Stimulated activated CD4-positive, alpha-beta T cell treated with anti-CD3 and anti-CD28 coated beads, Interleukin-2, amount 100 ng/mL, for 24 hours (primary cell): ENCODE results near the gene HPSE2.
"Not testable (repeated sequence)": the region's sequence is repeated elsewhere in the genome, so short reads cannot be mapped to it uniquely, and the experiment has no call there.

ENCODE experiments used
- DNase-seq, 2 donors: peaks; one replicate each; pipeline ENCODE4 v3.0.0-alpha.2; 2020

Gene HPSE2

DNA sequence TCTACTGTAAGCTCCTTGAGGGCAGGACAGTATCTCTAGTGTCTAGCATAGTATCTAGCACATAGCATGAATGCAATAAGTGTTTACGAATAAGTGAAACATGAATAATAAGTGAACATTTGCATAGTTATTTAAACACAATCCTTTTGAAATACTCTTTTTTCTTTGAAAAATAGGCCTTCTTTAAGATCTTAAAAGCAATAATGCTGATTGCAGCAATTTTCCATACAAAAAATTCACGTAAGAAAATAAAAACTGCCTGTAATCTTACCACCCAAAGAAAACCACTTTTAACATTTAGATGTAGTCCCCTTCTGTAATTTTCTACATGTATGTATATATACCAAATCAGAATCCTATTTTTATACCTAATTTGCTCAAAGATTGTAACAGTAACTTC lies 626.4 kb downstream of the HPSE2 start:
- no peak for DNase-seq

DNA sequence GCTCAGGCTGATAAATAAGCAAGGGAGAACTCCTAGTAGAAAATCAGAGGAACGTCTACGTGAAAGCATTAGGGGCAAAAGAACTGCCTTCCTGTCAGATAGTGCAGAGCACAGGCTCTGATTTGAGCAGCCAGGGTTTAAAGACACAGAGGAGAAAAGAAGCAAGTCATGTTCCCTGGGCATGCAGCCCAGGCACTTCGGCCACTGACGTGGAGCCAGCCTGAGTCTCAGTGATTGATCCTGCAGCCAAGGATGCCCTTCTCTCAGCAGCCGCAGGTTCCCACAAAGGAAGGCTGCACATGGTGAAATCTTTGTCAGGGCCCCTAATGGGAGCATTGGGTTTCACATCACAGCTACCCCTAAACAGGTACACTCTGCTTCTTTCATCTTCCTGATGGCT lies 627.2 kb downstream of the HPSE2 start:
- no peak for DNase-seq

DNA sequence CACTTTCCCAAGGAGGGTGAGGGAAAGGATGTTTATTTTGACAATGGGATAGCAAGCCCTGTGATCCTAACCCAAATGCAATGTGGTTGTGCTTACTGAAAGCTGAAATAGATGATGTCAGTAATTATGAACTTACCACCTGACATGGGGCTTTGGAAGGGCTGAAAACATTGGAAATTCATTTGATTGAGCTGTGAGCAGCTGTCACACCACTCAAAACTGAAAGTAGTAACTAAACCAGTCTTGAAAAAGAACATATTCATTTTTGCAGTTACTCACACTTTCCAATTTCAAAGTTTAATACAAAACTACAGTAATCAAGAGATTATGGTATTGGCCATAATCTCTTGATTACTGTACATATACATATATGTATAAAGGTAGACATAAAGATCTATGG lies 633.4 kb downstream of the HPSE2 start:
- no peak for DNase-seq

DNA sequence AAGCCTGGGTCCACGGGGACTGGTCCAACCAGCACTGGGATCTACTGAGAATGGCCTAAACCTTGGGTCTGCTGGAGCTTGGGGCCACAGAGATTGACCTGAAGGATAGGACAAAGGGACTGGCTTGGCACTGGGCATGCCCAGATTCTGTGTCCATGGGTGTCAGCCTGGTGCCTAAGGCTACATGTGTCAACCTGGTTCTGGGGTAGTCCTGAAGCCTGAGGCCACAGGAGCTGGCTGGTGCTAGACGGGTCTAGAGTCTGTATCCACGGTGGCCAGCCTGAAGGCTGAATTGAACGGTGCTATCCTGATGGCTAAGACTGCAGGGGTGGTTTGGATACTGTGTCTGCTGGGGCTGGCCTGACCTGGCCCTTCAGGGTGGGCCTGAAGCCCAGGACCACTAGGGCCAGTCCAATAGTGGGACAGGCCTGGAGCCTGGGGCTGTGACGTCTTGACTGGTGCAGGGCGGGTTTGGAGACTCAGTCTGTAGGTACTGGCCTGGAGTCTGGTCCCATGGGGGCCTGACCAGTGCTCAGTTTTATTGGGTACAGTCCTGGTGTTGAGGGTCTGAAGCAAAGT lies 636.5 kb downstream of the HPSE2 start:
- no peak for DNase-seq

DNA sequence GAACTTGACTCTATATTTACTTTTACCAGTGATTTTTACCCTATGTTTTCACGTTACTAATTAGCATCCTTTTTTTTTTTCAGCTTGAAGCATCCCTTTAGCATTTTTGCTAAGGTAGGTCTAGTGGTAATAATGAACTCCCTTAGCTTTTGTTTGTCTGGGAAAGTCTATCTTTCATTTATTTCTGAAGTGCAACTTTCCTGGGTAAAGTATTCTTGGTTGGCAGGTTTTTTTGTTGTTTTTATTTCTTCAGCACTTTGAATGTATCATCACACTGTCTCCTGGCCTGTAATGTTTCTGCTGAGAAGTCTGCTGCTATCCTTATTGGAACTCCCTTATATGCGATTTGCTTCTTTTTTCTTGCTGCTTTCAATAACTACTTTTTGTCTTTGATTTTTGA lies 639.2 kb downstream of the HPSE2 start:
- no peak for DNase-seq

DNA sequence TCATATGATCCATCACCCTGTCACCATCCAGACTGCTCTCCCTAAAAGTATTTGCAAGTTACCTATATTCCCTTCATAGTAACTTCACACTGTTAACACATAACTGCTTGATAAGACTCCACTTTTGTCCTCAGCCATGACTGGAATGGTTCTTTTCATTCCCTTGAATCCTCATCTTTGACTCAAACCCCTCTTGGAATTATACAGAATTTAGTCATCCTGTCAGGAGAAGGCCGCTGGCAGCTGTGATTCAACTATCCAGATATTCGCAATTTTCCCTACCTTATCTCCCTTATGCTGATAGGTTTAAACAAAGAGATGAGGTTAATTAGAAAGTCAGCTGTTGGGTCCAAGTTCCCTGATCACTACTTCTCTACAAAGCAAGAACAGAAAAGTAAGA lies 646.0 kb downstream of the HPSE2 start:
- no peak for DNase-seq

DNA sequence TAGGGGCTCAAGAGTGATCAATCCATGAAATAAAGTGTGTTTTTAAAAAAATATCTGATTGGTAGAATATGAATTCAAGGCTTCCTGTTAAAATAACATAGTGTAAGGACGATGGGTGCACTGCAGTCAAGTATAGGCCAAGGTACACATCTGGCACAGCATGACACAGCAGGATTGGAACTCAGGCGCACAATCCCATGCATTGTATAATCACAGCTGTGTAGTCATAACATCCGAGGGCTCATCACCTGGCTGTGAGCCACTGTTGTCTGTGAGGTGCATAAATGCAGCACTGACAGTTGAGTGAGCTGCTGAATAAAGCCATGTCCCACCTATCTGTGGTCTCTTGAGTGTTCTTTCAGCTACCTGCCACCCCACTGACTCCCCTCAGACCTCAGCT lies 646.6 kb downstream of the HPSE2 start:
- DNase-seq, result no peak

DNA sequence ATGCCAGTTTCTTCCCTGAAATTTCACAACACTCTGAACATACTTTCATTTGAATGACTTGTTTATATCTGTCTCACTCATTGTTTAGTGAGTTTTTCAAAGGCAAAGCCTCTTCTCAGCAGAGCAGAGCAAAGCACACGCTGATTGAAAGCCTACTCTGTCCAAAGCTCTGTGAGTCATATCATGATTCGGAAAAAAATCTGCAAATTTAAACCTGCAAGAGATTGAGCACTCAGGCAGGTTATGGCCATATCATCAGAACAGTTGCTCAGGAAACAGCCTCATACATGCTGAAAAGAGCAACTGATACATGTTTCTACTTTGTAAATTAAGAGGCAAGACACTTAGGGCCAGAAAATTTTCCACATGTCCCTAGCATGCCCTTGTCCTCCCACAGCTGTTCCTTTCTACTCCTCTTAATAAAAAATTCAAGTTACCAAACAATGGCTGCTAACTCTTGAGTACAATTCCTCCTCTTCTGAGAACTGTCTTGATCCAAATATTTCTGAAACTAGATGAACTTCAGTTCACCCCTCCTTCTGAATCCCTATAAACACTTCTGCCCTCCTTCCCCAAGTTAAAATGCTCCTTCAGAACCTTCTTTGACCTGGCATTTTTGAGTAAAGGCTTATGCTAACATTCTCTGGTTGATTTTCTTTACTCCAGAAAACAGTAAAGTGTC lies 648.4 kb downstream of the HPSE2 start:
- no peak for DNase-seq

DNA sequence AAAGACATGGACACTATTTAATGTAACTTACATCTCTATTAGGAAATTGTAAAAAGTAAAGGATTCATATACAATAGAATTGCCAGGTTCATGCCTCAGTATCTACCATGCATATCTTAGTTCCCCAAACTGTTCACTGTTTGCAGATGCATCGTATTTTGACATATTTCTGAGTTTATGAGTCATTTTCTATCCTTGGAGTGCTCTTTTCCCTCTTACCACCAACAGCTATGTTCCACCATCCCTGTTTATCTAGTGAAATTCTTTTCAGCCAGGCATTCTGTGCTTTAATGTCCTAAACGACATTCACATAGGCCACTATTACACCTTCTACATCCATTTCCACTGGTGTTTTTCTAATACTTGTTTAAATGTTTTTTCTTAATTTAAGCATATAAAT lies 649.6 kb downstream of the HPSE2 start:
- no peak for DNase-seq

DNA sequence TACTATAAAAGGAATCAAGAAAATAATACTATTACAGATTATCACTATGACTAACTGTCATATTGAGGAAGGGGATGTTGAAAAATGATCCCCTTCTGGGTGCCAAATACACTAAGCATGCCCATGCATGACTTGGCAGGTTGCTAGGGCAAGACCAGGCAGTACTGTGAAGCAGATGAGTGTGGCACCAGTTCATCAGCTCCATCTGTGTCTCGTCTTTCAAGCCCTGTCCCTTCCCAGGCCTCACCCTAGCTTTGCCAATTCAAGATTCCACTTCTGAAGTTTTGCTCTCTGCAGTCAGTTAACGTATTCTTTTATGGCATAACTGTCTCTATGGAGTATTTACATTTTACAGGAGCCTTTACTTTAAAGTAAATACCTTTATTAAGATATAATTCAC lies 653.3 kb downstream of the HPSE2 start:
- no peak for DNase-seq

DNA sequence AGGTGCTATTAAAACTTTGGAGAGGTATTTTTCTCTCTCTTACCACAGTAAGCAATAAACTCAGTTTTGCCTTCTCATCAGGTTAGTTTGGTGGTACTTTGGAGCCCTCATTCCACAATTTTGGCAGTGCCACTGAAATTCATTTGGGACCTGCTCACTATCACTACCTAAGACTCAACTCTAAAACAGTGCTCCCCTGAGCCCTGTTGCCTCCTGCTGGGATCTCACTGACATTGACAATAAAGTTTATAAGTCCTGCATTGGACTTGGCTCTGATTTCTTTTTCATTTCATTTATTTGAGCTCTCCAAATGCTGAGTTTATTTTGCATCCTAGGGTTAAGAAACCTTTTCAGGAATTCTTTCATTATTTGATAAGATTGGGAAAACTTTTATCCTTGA lies 658.1 kb downstream of the HPSE2 start:
- DNase-seq, result no peak

DNA sequence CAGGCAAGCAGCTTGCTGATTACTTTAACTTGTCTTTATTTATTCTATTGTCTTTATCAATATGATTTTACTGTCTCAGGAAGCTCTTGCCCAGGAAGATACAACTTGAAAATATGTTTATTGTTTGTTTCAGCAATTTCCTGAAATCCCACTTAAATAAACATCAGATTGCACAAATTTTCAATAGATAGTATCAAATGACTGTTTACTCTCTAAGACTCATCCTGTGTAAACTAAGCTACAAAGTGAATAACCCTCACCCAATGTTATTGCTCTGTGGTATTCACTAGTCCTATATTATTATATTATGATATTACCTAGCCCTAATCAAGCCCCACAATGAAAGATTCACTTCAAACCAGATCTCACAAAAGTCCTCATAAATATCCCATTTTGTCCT lies 658.5 kb downstream of the HPSE2 start:
- no peak for DNase-seq

DNA sequence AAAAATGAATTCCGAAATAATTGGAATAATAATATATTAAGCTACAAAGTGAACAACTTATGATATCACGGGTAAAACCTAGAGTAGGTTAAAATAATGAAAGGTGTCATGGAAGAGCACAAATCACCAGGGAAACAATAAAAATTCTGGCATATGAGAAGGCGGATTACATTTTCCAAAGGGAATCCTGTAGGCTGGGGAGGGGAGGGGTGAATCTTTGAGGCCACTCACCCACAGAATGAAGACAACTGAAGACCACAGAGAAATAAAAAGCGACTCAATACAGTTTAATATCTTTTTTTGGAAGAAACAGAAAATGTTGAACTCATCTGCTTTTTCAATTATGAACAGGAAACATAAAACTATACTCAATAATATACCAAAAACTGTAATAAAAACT lies 659.6 kb downstream of the HPSE2 start:
- no peak for DNase-seq

DNA sequence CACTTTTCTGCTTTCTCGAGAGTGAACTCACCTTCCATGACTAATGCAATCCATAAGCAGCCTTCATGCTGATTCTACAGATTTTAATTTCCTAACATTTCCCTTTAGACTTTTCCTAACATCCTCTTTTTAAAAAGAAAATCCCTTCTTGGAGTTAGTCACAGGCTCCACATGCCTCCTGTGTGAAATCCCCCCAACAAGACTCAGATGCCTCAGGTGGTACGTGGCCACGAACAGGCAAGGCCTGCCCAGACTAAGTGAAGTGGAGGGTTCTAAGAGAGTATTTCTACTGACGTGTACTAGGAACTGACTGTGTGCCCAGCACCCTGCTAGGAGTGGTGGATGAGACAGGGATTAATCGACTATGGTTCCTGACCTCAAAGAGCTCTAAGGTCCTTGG lies 663.1 kb downstream of the HPSE2 start:
- DNase-seq, result no peak

DNA sequence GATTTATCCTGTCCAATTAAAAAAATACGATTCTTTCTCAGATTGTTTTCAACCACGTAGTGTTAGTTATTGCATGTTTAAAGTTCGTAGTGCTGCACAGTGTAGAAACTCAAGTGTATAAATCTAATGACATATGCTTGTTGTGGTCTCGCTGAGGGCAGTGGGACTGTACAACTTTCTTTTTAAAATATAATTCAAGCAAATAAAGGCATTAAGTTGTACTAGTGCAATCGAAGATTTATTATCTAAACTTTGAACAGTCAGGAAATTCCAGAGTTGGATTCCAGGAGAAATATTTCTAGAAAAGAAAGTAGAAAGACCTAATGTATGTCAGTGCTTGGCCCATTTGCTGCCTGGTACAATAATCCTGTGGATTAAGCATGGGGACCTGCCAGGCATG lies 664.8 kb downstream of the HPSE2 start:
- no peak for DNase-seq

DNA sequence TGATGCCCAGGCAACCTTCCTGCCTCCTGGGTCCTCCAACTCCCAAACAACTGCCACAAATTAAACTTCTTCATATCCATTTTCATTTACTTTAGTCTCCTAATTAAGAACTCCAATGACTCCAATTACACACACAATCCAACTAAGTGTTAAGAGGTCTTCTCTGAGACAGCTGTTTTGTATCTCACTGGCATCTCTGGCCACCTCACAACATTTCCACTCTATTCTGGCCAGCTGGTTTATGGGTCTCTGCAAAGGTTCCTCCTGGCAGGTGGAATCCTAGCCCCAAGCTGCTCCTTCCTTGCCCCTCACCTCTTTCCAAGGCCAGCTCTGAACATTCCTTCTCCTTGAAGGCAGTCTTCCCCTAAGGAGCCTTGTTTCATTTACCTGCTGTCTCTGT lies 665.8 kb downstream of the HPSE2 start:
- DNase-seq, result no peak

DNA sequence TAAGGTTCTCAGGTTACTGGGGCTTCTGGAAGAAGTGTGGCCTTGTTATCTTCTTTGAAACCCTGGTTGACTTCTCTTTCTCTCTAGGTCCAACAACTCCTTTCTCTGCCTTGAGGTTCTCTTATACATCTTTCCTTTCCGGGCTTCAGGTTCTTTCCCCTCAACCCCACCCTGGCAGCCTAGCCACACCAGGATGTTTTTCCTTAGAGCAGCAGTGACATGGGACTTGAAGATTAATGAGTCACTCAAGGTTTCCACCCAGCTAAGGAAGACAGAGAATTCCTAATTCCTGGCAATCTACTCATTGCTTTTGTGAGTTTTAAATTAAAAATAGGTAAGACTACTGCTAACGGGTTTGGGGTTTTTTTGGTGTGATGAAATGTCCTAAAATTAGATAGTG lies 667.1 kb downstream of the HPSE2 start:
- DNase-seq, result no peak

DNA sequence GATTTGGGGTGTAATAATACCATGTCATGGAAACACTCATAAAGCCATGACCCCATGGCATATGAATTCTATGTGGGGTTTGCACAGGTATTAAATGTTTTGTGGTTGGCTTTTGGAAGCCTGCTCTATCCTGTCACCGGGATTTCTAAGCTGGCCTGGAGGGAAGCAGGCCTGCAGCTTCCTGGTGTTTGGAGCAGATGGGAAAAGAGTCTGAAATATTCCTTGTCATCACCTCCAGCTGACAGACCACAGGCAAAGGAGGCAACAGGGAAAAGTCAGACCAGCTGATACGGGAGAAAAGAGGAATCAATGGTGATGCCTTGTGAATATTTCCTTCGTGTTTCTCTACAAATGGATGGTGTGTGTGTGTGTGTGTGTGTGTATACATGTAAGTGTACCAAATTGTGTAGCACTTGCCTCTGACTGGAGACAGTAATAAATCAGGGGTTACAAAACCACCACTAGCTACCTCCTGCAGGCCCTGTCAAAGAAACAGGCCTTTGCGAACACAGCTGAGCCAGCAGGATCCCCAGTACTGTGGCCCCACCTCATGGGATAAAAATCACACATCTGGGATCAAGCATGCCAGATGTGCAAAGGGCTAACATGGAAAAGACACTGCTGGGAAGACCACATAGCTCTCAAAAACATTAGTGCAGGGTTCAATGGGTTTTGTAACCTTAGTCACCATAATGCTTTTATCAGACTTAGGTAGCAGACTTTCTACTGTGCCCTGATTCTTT lies 668.1 kb downstream of the HPSE2 start:
- DNase-seq, result no peak

DNA sequence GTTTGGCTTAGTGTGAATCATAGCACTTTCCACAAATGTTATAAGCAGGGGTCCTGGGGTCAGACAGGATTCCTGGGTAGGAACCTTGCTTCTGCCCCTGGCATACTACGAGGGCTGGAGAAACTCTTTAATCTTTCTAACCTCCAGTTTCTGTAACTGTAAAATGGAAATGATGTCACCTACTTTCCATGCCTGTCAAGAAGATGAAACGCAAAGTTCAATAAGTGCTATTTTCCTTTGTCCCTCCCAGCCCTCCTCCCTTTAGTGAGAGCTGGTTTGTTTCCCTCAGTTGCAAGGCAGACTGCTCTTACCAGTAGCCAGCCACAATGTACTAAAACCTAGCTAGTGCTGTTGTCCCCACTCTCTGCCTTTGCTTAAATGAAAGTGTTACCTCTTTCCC lies 671.8 kb downstream of the HPSE2 start:
- DNase-seq, result no peak

DNA sequence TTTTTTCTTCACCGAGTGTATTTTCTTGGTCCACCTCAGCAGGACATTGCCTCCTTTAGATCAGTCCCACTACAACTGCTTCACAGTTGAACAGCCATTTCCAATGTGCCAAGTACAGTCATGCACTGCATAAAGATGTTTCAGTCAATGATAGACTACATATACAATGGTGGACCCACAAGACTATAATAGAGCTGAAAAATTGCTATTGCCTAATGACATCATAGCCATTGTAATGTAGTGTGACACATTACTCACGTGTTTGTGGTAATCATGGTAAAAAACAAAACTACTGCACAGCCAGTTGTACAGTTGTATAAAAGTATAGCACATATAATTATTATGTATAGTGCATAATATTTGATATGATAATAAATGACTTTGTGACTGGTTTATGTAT lies 675.1 kb downstream of the HPSE2 start:
- DNase-seq, result no peak

DNA sequence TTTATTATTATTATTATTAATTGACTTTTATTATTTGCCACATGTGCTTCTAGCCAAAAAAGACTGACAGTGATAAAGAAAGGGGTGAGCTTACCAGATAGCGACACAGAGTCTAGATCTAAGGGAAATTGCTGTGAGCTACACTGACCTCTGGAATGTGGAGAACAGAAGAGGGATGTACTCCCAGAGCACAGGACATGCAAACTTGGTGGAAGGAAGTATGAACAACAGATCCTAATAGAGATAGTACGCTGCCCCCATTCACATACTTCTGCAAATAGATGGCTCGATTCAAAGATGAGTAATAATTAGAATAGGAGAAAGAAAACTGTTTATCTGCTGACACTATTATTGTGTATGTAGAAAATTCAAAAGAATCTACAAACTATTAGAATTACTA lies 679.6 kb downstream of the HPSE2 start:
- no peak for DNase-seq

DNA sequence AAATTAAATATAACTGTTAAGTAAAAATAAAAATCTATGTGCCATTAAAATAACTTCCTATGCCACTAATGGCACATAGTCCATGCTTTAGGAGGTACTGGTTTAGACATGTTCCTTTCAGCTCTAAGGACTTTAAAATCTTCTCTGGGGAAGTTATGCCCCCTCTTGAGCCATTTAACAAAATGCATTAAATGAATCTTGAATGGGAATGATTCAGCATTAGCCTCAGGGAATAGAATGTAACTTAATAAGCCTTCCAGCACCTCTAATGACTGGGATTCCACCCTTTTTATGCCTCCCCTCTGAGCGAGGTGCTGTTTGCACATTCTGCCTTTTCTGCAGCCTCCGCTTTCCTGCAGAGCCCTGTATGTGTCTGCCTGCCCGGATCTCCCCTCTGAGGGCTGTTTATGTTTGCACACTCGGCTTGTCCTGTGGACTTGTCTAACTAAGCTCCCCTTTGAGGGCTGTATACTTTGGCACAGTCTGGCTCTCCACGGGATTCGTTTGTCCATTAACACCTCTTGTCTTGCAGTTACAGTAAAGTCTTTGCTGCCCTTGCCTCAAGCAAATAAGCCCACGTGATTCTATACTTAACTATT lies 680.5 kb downstream of the HPSE2 start:
- DNase-seq, result no peak

DNA sequence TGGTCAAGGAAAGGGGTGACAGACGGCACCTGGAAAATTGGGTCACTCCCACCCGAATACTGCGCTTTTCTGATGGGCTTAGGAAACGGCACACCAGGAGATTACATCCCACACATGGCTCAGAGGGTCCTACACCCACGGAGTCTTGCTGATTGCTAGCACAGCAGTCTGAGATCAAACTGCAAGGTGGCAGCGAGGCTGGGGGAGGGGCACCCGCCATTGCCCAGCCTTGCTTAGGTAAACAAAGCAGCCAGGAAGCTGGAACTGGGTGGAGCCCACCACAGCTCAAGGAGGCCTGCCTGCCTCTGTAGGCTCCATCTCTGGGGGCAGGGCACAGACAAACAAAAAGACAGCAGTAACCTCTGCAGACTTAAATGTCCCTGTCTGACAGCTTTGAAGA lies 694.1 kb downstream of the HPSE2 start:
- not testable (repeated sequence) for DNase-seq

DNA sequence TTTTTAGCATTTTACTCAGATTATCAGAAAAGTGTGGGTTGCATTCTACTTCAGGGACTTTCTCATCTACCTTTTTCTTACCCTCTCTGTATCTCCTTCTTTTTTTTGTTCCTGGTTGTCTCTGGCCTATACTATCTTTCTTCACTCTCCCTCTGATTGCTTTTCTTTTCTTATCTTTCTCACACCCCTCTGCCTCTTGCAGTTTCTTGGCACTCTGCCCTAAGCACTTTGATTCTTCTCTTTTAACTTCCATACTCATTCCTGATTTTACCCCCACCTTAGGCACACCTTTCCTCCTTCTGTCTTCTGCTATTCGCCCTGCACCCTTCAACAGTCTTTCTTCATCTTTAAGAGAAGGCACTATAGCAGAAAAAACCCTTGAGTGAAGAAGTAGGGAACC lies 696.1 kb downstream of the HPSE2 start:
- no peak for DNase-seq
